ENCODE data around the gene ADM2. TPM values are rescaled to one million over a fixed set of nuclear protein-coding genes. Genes with fewer than 3 reads are reported as not detected.

Gene ADM2
- total RNA-seq, 1 donor from 2014 or later = 1.5 TPM

- Histone ChIP-seq H3K27ac (no peak overlapping the region), H3K27me3 (ENCODE audit: low read depth) (no peaks in the 10 kb centered on the region), H3K4me3 (no peak overlapping the region), H3K9me3 (no peaks in the 10 kb centered on the region), H3K4me1 (peaks cover 9% of the 10 kb centered on the region), H3K36me3 (peaks cover 100% of the 10 kb centered on the region)
- intact Hi-C loops (cut with DNase I) = no loop called here
- ATAC-seq (no peak), DNase-seq (no peak)
- no peak for TF ChIP-seq CTCF (IDR thresholded peaks at IDR 0.05)
These were observed 19.8 kb upstream of the ADM2 start for GRCh38 chr22:50461536-50461935.

GRCh38 chr22:50461979-50462540, 19.3 kb upstream of the ADM2 start:
- H3K27me3 ChIP-seq (ENCODE audit: low read depth) = no peaks in the 10 kb centered on the region
- no peak for DNase-seq
- intact Hi-C loops (cut with DNase I) = no loop called here
- ATAC-seq = no peak
- no peak for TF ChIP-seq CTCF (IDR thresholded peaks at IDR 0.05)
- no peak overlapping the region for H3K27ac ChIP-seq
- H3K4me1 ChIP-seq = peaks cover 9% of the 10 kb centered on the region
- H3K36me3 ChIP-seq = peaks cover 100% of the 10 kb centered on the region
- no peaks in the 10 kb centered on the region for H3K9me3 ChIP-seq
- no peak overlapping the region for H3K4me3 ChIP-seq

- Histone ChIP-seq H3K4me3 (no peak overlapping the region), H3K27ac (no peak overlapping the region), H3K27me3 (ENCODE audit: low read depth) (no peaks in the 10 kb centered on the region), H3K36me3 (peaks cover 100% of the 10 kb centered on the region), H3K9me3 (no peaks in the 10 kb centered on the region), H3K4me1 (peaks cover 9% of the 10 kb centered on the region)
- no peak for ATAC-seq
- intact Hi-C loops (cut with DNase I) = no loop called here
- DNase-seq = no peak
- TF ChIP-seq CTCF (IDR thresholded peaks at IDR 0.05) = no peak
These were observed 18.0 kb upstream of the ADM2 start for GRCh38 chr22:50463188-50463900.

GRCh38 chr22:50464451-50464850, 16.9 kb upstream of the ADM2 start:
- Histone ChIP-seq H3K36me3 (peaks cover 89% of the 10 kb centered on the region), H3K4me1 (peaks cover 16% of the 10 kb centered on the region), H3K4me3 (no peak overlapping the region), H3K27ac (no peak overlapping the region), H3K9me3 (no peaks in the 10 kb centered on the region), H3K27me3 (ENCODE audit: low read depth) (no peaks in the 10 kb centered on the region)
- no peak for DNase-seq
- TF ChIP-seq CTCF (IDR thresholded peaks at IDR 0.05) = no peak
- intact Hi-C loops (cut with DNase I) = no loop called here
- no peak for ATAC-seq

- no peak for TF ChIP-seq CTCF (IDR thresholded peaks at IDR 0.05)
- ATAC-seq (no peak), DNase-seq (no peak)
- Histone ChIP-seq H3K36me3 (peaks cover 80% of the 10 kb centered on the region), H3K27ac (no peak overlapping the region), H3K4me1 (peaks cover 23% of the 10 kb centered on the region), H3K27me3 (ENCODE audit: low read depth) (no peaks in the 10 kb centered on the region), H3K4me3 (no peak overlapping the region), H3K9me3 (no peaks in the 10 kb centered on the region)
- intact Hi-C loops (cut with DNase I) = no loop called here
These were observed 16.0 kb upstream of the ADM2 start for GRCh38 chr22:50465066-50465930.

Measured in lower lobe of right lung (tissue), 2 donors.